NCI-H82 treated with DMSO at 0.1 percent for 48 hours (cell line): ENCODE measurements around the gene PAPPA.

Source experiments
- DNase-seq: peaks from one replicate; lab custom pipeline; 2025; ENCODE audit not compliant: unreplicated experiment; lab: John Stamatoyannopoulos, UW

PAPPA gene

DNA sequence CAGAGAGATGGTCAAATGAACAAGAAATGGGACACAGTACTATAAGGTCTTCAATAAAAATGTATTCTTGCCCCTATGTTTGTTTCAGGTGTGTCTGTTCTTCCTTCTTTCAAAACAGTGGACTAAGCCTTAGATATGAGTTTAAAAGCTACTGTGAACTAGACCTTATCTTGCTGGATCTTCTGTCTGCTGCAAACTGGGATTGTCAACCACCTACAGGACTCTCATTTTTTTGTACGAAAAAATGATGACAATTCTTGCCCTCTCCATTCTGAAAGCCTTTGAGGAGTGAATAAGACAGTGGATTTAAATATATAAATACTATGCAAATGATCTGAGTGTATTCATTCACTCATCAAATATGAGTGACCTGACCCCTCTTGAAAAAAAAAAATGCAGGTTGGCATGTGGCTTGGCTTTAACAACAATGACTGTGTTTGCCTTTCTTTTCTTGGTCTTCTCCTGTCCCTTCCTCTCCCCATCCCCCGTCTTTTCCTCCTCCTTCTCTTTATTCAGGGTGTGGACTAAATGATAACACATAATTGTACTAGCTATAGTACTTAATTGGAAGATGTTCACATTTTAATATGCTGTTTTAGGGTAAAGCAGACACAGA is 298.0 kb downstream of the PAPPA start:
- no peak for DNase-seq
